K562 (cell line): ENCODE data around the gene NREP. TPM values are rescaled to one million over a fixed set of nuclear protein-coding genes. Genes with fewer than 3 reads are reported as not detected.

ENCODE experiments used
- ATAC-seq: fragments of 200-7000 bp; cut with Tn5 transposase; 3 replicates; pipeline ENCODE4 v1.9.1; 2020; ENCODE audit warnings: moderate library complexity
- BruUV-seq: library from RNA; stranded (reverse); fragments of 400-500 nt; replicated peaks from 2 replicates; lab custom pipeline; 2021; lab: Mats Ljungman, UMichigan
- CTCF ChIA-PET: fragments of 300-600 bp; formaldehyde crosslinking; extraction: SDS; loops from one replicate; lab custom pipeline; 2021; ENCODE audit warnings: low intra/inter-chr PET ratio; lab: Yijun Ruan, JAX
- POLR2A ChIA-PET: fragments of 300-600, 350-650 bp; sonication (Branson Sonifier 250); formaldehyde crosslinking; extraction: SDS; loops from one replicate; lab custom pipeline; 2021; ENCODE audit warnings: antibody characterized with exemption, inconsistent platforms; lab: Yijun Ruan, JAX
- DNase-seq, 4 experiments: peaks; one replicate each; pipeline versions ENCODE4 v3.0.0 to v3.0.0-alpha.2; 2011 to 2018; ENCODE audit warnings: low spot score in 3 of 4, mixed read lengths in 3 of 4; ENCODE audit errors: extremely low read depth in 1 of 4
- FAIRE-seq: peaks from 2 replicates; lab custom pipeline; 2011; peaks lifted over from hg19 to GRCh38; lab: Jason Lieb, UNC
- H2AFZ ChIP-seq: 2 replicates; pipeline ENCODE4 v1.6.0; 2011; ENCODE audit warnings: low read depth, low read length, control low read depth, inconsistent platforms
- H3K27ac ChIP-seq: fragments of 200-600 bp; 3 replicates; pipeline ENCODE4 v1.8.0; 2011; ENCODE audit warnings: low read depth, mild to moderate bottlenecking, control low read depth, inconsistent platforms, low read length, moderate library complexity, mixed read lengths; ENCODE audit errors: extremely low read depth
- H3K27me3 ChIP-seq, 2 experiments: fragments of 300-600 bp in 1 of 2; 2 replicates in 1 of 2; 3 replicates in 1 of 2; pipeline versions ENCODE4 v1.6.0 to v1.8.0; 2011; ENCODE audit warnings: inconsistent platforms in 2 of 2, low read length in 2 of 2, mild to moderate bottlenecking in 1 of 2, mixed read lengths in 1 of 2, moderate library complexity in 1 of 2; ENCODE audit not compliant: control insufficient read depth in 2 of 2, insufficient read depth in 2 of 2
- H3K36me3 ChIP-seq: fragments of 300-600 bp; 3 replicates; pipeline ENCODE4 v1.8.0; 2011; ENCODE audit warnings: mild to moderate bottlenecking, low read length, inconsistent platforms; ENCODE audit not compliant: control insufficient read depth, insufficient read depth
- H3K4me1 ChIP-seq, 2 experiments: fragments of 200-600 bp in 1 of 2; replicated peaks in 1 of 2; 2 replicates in 1 of 2; 3 replicates in 1 of 2; pipeline versions ENCODE4 v1.5.1 to v1.8.0; 2011; ENCODE audit warnings: inconsistent platforms in 2 of 2, low read length in 2 of 2, mild to moderate bottlenecking in 1 of 2, mixed read lengths in 1 of 2, moderate library complexity in 1 of 2; ENCODE audit not compliant: control insufficient read depth in 2 of 2, insufficient read depth in 2 of 2
- H3K4me2 ChIP-seq: 2 replicates; pipeline ENCODE4 v1.6.1; 2011; ENCODE audit warnings: low read length, control low read depth, inconsistent platforms, mixed read lengths; ENCODE audit not compliant: insufficient read depth
- H3K4me3 ChIP-seq: fragments of 200-600 bp; sonication (generic), shearing (Covaris generic); 2 replicates; pipeline ENCODE4 v1.5.1; 2016; ENCODE audit warnings: control low read depth, inconsistent platforms
- H3K79me2 ChIP-seq: fragments of 200-600 bp; 3 replicates; pipeline ENCODE4 v1.8.0; 2011; ENCODE audit warnings: low read length, inconsistent platforms; ENCODE audit not compliant: control insufficient read depth, insufficient read depth
- H3K9ac ChIP-seq, 2 experiments: 2 replicates each; pipeline versions ENCODE4 v1.6.0 to v1.6.1; 2011; ENCODE audit warnings: low read depth in 2 of 2, low read length in 2 of 2, control low read depth in 1 of 2, inconsistent platforms in 1 of 2, mild to moderate bottlenecking in 1 of 2, mixed read lengths in 1 of 2; ENCODE audit not compliant: insufficient read depth in 1 of 2
- H3K9me1 ChIP-seq: one replicate; pipeline ENCODE4 v1.6.0; 2011; ENCODE audit warnings: inconsistent platforms, mild to moderate bottlenecking, low read length, moderate library complexity; ENCODE audit not compliant: control insufficient read depth, insufficient read depth
- H3K9me3 ChIP-seq: replicated peaks from 2 replicates; pipeline ENCODE4 v1.5.1; 2011; ENCODE audit warnings: low read depth, low read length, inconsistent platforms; ENCODE audit not compliant: control insufficient read depth, insufficient read depth
- H4K20me1 ChIP-seq: replicated peaks from 2 replicates; pipeline ENCODE4 v1.6.1; 2011; ENCODE audit warnings: low read length, inconsistent platforms, mixed read lengths; ENCODE audit not compliant: control insufficient read depth, insufficient read depth
- HINFP ChIP-seq: fragments of 450-650 bp; conservative IDR thresholded peaks from 2 replicates; pipeline ENCODE4 v1.6.1; 2016; ENCODE audit warnings: missing genetic modification characterization, low read depth, mild to moderate bottlenecking, control low read depth, missing compliant biosample characterization
- ILK ChIP-seq: fragments of 450-650 bp; IDR thresholded peaks from 2 replicates; pipeline ENCODE4 v1.6.1; 2016; ENCODE audit warnings: missing genetic modification characterization, low read depth, mild to moderate bottlenecking, missing compliant biosample characterization, moderate library complexity, borderline replicate concordance
- LEF1 ChIP-seq: fragments of 450-650 bp; IDR thresholded peaks from 2 replicates; pipeline ENCODE4 v1.6.1; 2016; ENCODE audit warnings: mild to moderate bottlenecking
- RUNX1 ChIP-seq: sonication (generic); IDR thresholded peaks from 2 replicates; pipeline ENCODE4 v1.6.1; 2016; ENCODE audit warnings: antibody characterized with exemption, low read depth
- ZKSCAN8 ChIP-seq: fragments of 200-800 bp; sonication (Bioruptor generic); IDR thresholded peaks from 2 replicates; pipeline ENCODE4 v1.6.1; 2016; ENCODE audit warnings: missing genetic modification characterization, missing compliant biosample characterization
- ZNF318 ChIP-seq, 2 experiments: fragments of 450-650 bp; IDR thresholded peaks; 2 replicates each; pipeline ENCODE4 v1.6.1; 2016; ENCODE audit warnings: mild to moderate bottlenecking in 2 of 2, borderline replicate concordance in 1 of 2, low read depth in 1 of 2, moderate library complexity in 1 of 2
- WGBS: fragments of 100-300 bp; shearing (Covaris generic); methylation state at CpG from one replicate; pipeline ENCODE4 v1.1.6; 2016; ENCODE audit warnings: low coverage, mixed read lengths; ENCODE audit not compliant: insufficient coverage; ENCODE audit errors: missing lambda C conversion rate; 5-methylcytosine and 5-hydroxymethylcytosine counted together
- in situ Hi-C: fragments of 300-500 bp; cut with MboI; formaldehyde crosslinking; loops from 4 replicates; pipeline ENCODE4 v1.15.0; 2018; ENCODE audit warnings: inconsistent platforms, mixed read lengths
- intact Hi-C: fragments of 100-400 bp; cut with micrococcal nuclease; formaldehyde crosslinking; loops from 2 replicates; pipeline ENCODE4 v1.14.2; 2022
- polyA plus RNA-seq, 8 experiments: library from polyadenylated mRNA; depleted of rRNA in 4 of 8; stranded (reverse) in 5 of 8; unstranded in 3 of 8; fragments of >200 nt; fragmentation: Nextera tagmentation in 2 of 8; fragmentation: Illumina TruSeq in 1 of 8; extraction: Ambion mirVana in 2 of 8; extraction: Trizol in 1 of 8; gene quantifications; 2 replicates each; pipeline versions ENCODE4 v1.2.1 to v1.2.3, GENCODE V29; 2011 to 2014; ENCODE audit warnings: inconsistent platforms in 1 of 8, missing spikeins in 1 of 8
- total RNA-seq, 7 experiments: library from RNA; depleted of rRNA in 6 of 7; stranded (reverse); fragments of >200 nt in 6 of 7; fragmentation: Illumina TruSeq in 2 of 7; extraction: Trizol in 2 of 7; gene quantifications; 2 replicates each; pipeline versions ENCODE4 v1.2.1 to v1.2.3, GENCODE V29; 2011 to 2021; ENCODE audit warnings: low replicate concordance in 1 of 7

NREP gene
- total and polyA plus RNA-seq, 9 of the 15 experiments (the other 6 are each of a cell fraction or from before 2014, with no cell fraction given) = 0.08 to 0.58 (median 0.23) TPM; not detected in 1

DNA sequence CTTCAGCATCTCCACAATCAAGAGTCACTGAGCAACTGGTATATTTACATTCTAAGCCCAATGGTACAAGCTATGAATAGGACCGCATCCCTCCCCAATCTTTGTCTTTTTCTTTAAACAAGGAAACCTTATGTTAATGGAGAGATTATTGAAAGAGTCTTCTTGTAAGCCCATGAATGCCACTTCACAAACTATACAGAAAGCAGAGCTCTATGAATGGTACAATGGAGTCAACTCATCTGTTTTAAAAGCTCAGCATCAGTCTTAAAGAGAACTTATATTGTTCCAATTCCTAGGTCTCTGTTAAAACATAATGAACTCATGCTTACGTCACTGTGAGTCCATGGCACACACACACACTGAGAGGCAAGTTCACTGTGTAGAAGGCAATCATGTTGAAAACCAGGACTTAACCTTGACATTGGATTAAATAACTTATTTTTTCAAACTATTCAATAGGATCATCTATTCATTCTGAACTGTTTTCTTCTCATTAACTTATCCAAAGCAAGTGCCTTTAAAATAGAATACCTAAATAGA is 4.5 kb downstream of the NREP start:
- Histone ChIP-seq H3K4me1 (peaks cover 0 to 3% of the 10 kb centered on the region in 2 experiments; a peak in 2 of 5 replicates), H3K27me3 (no peaks in the 10 kb centered on the region), H3K9me1 (no peaks in the 10 kb centered on the region), H3K79me2 (no peaks in the 10 kb centered on the region), H3K4me2 (no peak overlapping the region), H3K4me3 (no peak overlapping the region), H4K20me1 (no peaks in the 10 kb centered on the region), H3K27ac (no peak overlapping the region), H3K36me3 (no peaks in the 10 kb centered on the region), H3K9me3 (no peaks in the 10 kb centered on the region), H2AFZ (no peak overlapping the region), H3K9ac (no peak overlapping the region)
- 0% methylated on average over 2 of the region's 2 CpGs for WGBS
- intact Hi-C loops = no loop called here
- FAIRE-seq (no peak), ATAC-seq (no peak), DNase-seq (no peak)
- ChIA-PET CTCF (no interaction called here), POLR2A (no interaction called here)
- in situ Hi-C loops = no loop called here
- TF ChIP-seq ZNF318 (IDR thresholded peaks at IDR 0.05; ENCODE audit: borderline replicate concordance in 1 of 2, low read depth in 1 of 2) = no peak
- no peak for TF ChIP-seq ZKSCAN8 (CRISPR knock-in tag)
- TF ChIP-seq HINFP (tag) = no peak
- TF ChIP-seq LEF1 = no peak
- no peak for TF ChIP-seq ILK (tag)
- TF ChIP-seq RUNX1 = no peak
- BruUV-seq = no TSS peak
